HG03064 (cell line): ENCODE results near the gene EIF4G3.

Experiments used
- ATAC-seq: cut with Tn5 transposase; IDR thresholded peaks from one replicate; pipeline ENCODE4 v1.9.1; 2021; ENCODE audit warnings: low read depth; ENCODE audit not compliant: unreplicated experiment

Gene EIF4G3

GRCh38 chr1:20787029-20787839 is 389.5 kb downstream of the EIF4G3 start, which contains the start of gene HP1BP3:
HP1BP3 (minus strand) TSS chr1:20787307; CDS start chr1:20780440, 6,867 bp downstream.
- peak; percentile 48 for ATAC-seq

DNA sequence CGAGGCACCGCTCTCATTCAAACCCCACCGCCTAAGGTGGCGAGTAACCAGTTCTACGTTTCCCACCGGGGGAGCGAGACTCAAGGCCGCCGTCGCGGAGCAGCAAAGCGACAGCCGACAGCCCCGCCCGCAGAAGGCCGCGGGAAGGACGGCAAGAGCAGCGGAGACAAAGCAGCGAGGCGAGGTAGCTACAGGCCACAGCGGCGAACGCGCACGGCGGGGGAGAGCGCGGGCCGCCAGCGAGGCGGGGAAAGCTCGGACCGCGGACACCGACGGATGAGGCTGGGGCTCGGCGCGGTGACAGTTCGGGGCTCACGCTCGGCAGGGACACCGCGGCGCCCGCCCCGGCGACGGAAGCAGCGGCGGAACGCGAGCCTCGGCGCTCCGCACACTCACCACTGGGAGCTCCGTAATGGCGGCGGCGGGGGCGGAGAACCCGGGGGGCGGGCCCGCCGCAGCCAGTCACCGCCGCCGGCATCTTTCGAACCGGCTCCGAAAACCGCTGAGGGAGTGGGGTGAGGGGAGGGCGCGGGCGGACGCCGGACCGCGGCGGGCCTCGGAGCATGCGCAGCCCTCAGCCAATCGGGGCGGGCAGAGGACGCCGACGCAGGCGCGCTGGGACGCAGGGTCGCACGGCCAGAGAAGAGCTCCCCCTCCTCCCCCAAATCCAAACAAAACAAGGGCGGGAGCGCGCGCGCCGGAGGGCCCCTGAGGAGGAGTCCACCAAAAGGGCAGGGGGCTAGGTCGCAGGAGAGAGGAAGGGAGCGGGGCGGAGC is 390.3 kb downstream of the EIF4G3 start:
- ATAC-seq, result peak; percentile 76

- peak; percentile 9 for ATAC-seq
Observed at GRCh38 chr1:20785907-20786252, 390.8 kb downstream of the EIF4G3 start.

GRCh38 chr1:20775700-20776099 is 401.0 kb downstream of the EIF4G3 start:
- ATAC-seq, result no peak

- ATAC-seq, result no peak
Observed at GRCh38 chr1:20771780-20772179, 404.9 kb downstream of the EIF4G3 start.

DNA sequence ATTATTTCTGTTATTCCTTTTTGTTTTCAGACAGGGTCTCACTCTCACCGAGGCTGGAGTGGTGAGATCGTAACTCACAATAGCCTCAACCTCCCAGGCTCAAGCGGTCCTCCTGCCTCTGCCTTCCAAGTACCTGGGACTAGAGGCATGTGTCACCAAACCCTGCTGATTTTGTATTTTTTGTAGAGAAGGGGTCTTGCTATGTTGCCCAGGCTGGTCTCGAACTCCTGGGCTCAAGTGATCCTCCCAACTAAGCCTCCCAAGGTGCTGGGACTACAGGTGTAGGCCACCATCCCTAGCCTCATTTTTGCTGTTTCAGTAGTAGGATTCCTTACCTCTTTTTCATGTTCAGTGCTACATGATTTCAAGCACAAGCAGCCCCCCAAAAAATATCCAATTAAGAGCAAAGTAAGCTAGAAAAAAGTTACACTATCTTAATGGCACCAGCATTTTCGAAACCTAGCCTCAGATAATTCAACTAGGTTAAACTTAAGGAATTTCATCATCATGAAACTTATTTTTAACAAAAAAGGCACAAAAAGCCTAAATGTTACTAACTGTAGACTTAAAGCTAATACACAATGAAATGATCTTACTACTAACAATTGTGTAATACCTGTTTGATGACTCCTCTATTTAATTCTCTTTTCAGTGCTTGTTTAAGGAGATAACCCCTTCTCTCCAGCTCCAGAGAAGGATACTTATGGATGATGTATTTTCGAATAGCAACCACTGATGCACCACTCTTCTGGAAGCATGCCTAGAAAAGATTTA is 406.2 kb downstream of the EIF4G3 start:
- no peak for ATAC-seq

GRCh38 chr1:20767271-20767670 is 409.4 kb downstream of the EIF4G3 start:
- no peak for ATAC-seq

GRCh38 chr1:20763417-20763816 is 413.3 kb downstream of the EIF4G3 start:
- ATAC-seq, result no peak

GRCh38 chr1:20760322-20760721 is 416.4 kb downstream of the EIF4G3 start:
- ATAC-seq, result no peak
